Measurements from ENCODE around the gene TRAPPC3. TPM values are rescaled to one million over a fixed set of nuclear protein-coding genes. Genes with fewer than 3 reads are reported as not detected.

The TRAPPC3 gene
- total and polyA plus RNA-seq, 9 of the 15 experiments (the other 6 are each of a cell fraction or from before 2014, with no cell fraction given): 20.6 to 141 (median 112) TPM

- TF ChIP-seq, protein P1, sequence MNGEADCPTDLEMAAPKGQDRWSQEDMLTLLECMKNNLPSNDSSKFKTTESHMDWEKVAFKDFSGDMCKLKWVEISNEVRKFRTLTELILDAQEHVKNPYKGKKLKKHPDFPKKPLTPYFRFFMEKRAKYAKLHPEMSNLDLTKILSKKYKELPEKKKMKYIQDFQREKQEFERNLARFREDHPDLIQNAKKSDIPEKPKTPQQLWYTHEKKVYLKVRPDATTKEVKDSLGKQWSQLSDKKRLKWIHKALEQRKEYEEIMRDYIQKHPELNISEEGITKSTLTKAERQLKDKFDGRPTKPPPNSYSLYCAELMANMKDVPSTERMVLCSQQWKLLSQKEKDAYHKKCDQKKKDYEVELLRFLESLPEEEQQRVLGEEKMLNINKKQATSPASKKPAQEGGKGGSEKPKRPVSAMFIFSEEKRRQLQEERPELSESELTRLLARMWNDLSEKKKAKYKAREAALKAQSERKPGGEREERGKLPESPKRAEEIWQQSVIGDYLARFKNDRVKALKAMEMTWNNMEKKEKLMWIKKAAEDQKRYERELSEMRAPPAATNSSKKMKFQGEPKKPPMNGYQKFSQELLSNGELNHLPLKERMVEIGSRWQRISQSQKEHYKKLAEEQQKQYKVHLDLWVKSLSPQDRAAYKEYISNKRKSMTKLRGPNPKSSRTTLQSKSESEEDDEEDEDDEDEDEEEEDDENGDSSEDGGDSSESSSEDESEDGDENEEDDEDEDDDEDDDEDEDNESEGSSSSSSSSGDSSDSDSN (IDR thresholded peaks at IDR 0.05; ENCODE audit: borderline replicate concordance in 1 of 2, low read depth in 2 of 2, low read length in 2 of 2): 0 out of 4 replicates have a peak, but pooled peaks of 1 of the 2 experiments have one; percentile 51
- TF ChIP-seq PTTG1 (tag; IDR thresholded peaks at IDR 0.05; ENCODE audit: low read depth) (no peak), RFX7 (CRISPR knock-in tag; IDR thresholded peaks at IDR 0.05) (no peak), NR0B1 (IDR thresholded peaks at IDR 0.05; ENCODE audit: partially characterized antibody) (no peak), CREBBP (IDR thresholded peaks at IDR 0.05; ENCODE audit: low read depth, low read length) (no peak), ZNF311 (CRISPR knock-in tag; IDR thresholded peaks at IDR 0.05) (no peak), NR2C2 (CRISPR knock-in tag; IDR thresholded peaks at IDR 0.05) (no peak), NR2C2 (tag; IDR thresholded peaks at IDR 0.05) (0 out of 2 replicates have a peak, but pooled peaks have one; percentile 35), L3MBTL2 (IDR thresholded peaks at IDR 0.05) (no peak), HNRNPK (IDR thresholded peaks at IDR 0.05; ENCODE audit: low read depth, low read length, poor library complexity, severe bottlenecking) (no peak), ZNF551 (CRISPR knock-in tag; IDR thresholded peaks at IDR 0.05) (no peak), PYGO2 (tag; IDR thresholded peaks at IDR 0.05) (no peak), ZNF778 (CRISPR knock-in tag; IDR thresholded peaks at IDR 0.05) (no peak), SRSF3 (IDR thresholded peaks at IDR 0.05; ENCODE audit: insufficient read depth, low read length) (no peak), MXI1 (IDR thresholded peaks at IDR 0.05; ENCODE audit: low read depth, low read length) (no peak), NR2C1 (IDR thresholded peaks at IDR 0.05) (no peak), NR2C1 (tag; IDR thresholded peaks at IDR 0.05) (no peak), ZNF766 (CRISPR knock-in tag; conservative IDR thresholded peaks at IDR 0.05) (peak; percentile 58; the same call in 1 of the 2 replicates), ZC3H4 (CRISPR knock-in tag; IDR thresholded peaks at IDR 0.05; ENCODE audit: borderline replicate concordance) (no peak), ZNF780A (CRISPR knock-in tag; IDR thresholded peaks at IDR 0.05) (no peak)
- TF ChIP-seq, protein P2, sequence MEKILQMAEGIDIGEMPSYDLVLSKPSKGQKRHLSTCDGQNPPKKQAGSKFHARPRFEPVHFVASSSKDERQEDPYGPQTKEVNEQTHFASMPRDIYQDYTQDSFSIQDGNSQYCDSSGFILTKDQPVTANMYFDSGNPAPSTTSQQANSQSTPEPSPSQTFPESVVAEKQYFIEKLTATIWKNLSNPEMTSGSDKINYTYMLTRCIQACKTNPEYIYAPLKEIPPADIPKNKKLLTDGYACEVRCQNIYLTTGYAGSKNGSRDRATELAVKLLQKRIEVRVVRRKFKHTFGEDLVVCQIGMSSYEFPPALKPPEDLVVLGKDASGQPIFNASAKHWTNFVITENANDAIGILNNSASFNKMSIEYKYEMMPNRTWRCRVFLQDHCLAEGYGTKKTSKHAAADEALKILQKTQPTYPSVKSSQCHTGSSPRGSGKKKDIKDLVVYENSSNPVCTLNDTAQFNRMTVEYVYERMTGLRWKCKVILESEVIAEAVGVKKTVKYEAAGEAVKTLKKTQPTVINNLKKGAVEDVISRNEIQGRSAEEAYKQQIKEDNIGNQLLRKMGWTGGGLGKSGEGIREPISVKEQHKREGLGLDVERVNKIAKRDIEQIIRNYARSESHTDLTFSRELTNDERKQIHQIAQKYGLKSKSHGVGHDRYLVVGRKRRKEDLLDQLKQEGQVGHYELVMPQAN (IDR thresholded peaks at IDR 0.05; ENCODE audit: borderline replicate concordance): no peak
- TF ChIP-seq, protein P3, sequence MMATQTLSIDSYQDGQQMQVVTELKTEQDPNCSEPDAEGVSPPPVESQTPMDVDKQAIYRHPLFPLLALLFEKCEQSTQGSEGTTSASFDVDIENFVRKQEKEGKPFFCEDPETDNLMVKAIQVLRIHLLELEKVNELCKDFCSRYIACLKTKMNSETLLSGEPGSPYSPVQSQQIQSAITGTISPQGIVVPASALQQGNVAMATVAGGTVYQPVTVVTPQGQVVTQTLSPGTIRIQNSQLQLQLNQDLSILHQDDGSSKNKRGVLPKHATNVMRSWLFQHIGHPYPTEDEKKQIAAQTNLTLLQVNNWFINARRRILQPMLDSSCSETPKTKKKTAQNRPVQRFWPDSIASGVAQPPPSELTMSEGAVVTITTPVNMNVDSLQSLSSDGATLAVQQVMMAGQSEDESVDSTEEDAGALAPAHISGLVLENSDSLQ (IDR thresholded peaks at IDR 0.05): peak; percentile 96
Observed at GRCh38 chr1:36150296-36151133, 1.2 kb upstream of the TRAPPC3 start (continued).

Measured in K562 (cell line).